Stimulated activated CD4-positive, alpha-beta T cell treated with anti-CD3 and anti-CD28 coated beads, Interleukin-2, amount 100 ng/mL, for 48 hours (primary cell): ENCODE data around the gene GJD4.

Experiments
- DNase-seq, 2 donors: peaks; one replicate each; pipeline ENCODE4 v3.0.0-alpha.2; 2020

The GJD4 gene

DNA sequence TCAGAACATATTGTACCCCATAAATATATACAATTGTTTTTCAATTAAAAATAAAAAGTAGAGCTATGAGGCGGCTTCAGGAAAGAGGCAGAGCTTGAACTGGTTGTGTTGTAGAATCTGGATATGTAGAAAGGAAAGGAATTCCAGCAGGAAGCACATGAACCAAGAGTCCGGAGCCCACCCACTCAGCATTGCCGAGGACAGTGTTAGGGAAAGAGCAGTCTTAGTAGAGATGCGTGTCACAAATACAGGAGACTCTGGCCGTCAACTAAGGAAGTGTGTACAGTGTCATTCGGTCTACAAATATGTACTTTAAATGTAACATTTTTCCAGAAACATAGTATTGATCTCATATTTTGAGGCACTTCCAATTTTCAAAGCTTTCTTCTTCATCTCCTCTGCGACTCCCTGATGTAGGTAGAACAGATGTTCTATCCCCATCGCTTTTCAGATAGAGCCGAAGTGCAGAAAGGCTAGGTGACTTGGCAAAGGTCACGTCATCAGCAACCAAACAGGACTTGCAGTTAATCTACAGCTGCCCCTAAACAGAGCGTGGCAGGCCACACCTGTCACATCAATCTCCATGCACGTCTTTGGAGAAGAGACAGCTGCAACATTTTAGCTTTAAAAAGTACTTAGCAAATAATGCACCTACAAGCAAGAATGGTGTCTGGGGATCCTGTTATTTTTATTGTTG lies 25.3 kb upstream of the GJD4 start:
- DNase-seq, result no peak

DNA sequence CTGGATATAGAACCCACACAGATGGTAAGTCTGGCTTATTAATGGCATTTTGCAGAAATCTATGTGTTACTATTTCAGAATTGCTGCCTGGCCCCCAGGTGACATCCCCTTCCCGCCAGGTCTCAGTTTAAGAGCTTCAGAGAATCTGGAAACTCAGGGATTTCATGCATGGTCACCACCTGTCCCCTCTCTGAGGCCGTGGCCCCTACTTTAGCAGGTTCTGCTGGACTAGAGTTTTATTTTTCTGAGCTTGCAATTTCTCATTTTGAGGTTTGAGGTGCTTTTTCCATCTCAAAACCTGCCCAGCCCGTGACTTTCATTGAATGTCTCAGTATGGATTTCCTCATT lies 24.7 kb upstream of the GJD4 start:
- DNase-seq, result no peak

DNA sequence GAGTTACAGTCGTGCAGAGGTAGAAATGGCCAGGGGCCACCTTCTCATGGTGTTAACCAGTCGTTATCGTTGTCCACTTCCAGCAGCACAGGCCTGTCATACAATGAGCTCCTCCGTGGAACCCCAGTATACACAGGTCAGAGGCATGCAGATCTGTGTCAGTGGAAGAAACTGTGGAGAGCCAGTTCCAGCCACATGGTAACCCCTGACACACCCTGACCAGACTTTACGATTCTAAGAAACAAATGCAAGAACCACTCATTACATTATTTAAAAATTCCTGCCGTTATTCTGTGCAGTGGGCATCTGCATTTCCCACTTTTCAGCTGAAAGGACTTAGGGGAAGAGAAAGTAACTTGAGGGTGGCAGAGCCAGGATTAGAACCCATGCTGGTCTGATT lies 23.5 kb upstream of the GJD4 start:
- no peak for DNase-seq

DNA sequence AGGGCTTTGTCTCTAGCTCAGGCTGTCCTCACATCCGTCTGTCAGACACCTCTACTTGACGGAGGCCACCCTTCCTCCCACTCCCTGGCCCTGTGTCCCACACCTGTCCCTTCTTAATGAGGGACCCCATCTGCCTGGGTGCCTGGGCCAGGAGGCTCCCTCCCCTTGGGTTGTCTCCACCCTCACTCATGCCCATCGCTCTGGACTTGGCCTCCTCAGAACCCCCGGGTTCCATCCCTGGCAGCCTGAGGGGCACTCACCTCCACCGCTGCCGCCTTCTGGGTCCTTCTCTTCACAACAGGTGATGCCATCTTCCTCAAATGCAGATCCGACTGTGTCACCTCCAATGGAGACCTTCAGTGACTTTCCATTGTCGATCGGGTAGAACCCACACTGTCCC lies 20.2 kb upstream of the GJD4 start:
- no peak for DNase-seq

DNA sequence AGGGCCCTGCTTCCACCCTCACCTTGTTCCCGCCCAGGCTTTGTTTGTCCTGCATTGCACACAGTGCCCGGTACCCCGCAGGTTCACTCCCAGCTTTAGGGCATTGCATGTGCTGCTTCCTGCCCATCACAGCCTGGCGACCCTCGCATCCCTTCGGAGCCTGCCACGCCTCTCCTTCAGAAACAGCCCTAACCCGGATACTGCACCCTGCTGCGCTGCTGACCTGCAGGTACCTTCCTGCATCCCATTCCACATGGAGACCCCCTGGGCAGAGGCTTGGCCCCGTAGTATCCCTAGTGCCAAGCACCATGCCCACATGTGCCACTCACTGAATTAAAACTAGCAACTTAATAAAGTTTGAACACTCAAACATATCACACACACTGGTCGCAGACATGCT lies 19.8 kb upstream of the GJD4 start:
- no peak for DNase-seq

DNA sequence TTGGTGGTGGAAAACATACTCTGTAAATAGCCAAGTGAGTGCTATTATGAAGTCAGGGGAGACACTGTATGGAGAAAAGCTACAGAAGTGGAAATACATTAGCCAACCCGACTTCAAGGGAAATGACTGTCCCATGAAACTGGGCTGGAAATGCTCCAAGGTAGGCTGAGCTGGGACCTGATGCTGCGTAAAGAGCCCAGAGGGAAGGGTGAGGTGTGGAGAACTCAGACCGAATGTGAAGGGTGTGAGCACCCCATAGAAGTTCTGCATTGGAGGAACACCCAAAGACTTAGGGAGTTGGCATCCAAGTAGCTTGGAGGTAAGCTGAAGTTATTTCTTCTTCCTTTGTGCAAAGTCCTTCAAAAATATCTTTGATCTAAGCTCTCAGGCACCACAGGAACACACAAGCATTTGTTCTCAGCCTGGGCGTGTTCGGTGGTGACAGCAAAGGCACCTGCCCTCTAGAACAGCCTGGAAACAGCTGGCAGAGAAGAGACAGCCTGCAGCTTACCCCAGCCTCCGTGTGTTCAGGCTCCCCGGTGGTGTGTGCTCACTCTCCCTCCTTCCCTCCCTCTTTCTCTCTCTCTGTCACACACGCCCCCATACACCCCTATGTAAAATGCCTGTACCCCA lies 19.1 kb upstream of the GJD4 start:
- no peak for DNase-seq

DNA sequence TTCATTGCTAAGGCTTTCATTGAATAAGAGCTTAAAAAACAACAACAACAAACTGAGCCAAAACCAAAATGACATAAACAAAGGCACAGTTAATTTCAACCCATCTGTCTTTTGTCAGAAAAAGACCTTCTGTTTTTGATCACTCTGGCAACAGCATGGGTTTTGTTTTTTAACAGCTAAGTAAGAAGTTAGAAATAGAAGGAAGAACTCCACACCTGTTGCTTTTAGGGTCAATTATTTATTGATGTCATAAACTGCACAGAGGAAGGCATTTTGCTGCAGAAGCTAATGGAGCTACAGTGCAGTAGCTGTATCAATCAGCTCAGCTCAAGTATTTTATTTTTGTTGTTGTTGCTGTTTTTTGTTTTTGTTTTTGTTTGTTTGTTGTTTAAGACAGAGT lies 16.3 kb upstream of the GJD4 start:
- no peak for DNase-seq

DNA sequence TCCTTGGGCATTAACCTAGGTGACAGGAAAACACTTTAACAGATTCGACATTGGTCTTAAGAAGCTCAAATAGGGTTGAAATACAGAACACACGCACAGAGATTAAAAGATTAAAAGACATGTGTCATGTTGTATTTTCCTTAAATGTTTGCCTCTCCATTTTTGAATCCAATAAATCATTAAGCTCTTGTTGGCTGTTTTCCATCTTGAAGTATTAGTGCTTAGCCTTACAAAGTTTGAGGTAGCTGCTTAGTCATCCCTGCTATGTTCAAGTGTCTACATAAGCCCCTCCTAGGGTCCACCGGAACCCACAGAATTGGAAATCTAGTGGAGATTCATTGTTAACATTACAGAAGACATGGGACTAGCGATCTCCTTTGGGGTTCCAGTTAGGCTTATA lies 12.7 kb upstream of the GJD4 start:
- no peak for DNase-seq

DNA sequence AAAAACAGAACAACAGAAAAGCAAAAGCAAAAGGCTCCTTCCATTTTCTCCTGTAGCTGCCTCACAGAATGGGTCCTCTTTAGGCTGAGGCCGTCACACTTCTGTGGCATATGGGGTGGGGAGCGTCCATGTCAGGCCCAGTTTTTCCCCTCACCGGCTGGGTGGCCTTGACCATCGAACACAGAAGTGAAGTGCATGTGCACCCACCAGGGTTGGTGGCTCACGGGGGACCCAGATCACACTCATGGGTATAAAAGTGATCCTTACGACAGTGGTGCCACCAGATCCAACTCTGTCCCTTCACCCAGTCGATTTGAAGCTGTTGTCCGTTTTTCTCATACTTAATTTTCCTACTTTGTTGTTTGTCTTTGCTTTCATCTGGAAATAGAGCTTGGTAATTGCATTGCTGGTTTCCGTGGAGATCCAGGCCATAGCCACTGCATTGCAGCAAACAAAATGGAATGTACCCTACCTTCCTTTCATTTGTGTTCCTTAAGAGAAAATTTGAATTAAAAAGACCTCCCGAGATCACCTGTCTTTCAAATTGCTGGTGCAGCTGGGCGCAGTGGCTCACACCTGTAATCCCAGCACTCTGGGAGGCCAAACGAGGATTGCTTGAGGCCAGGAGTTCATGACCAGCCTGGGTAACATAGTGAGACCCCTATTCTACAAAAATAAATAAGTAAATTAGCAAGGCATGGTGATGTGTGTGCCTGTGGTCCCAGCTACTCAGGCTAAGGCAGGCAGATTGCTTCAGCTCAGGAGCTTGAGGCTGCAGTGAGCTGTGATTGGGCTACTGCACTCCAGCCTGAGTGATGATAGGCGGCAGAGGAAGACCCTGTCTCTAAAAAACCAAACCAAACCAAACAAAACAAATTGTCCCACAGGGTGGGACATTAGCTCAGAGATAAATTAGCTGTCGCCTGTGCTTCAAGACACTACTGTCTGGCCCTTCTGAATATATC lies 10.7 kb upstream of the GJD4 start:
- no peak for DNase-seq

DNA sequence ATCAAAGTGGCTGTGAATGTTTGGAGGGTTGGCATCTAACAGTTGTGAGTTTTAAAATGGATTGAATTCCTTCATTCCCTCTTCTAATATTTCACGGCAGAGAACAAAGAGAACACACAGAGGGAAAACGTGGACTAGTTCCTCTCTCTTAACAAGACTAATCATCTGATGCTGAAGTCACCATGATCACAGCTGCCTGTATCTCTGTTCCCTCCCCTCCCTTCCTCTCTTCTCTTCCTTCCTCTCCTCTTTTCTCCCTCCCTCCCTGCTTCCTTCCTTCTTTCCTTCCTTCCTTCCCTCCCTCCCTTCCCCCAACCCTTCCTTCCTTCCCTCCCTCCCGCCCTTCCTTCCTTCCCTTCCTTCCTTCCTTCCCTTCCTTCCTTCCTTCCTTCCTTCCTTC lies 10.0 kb upstream of the GJD4 start:
- DNase-seq, result no peak

DNA sequence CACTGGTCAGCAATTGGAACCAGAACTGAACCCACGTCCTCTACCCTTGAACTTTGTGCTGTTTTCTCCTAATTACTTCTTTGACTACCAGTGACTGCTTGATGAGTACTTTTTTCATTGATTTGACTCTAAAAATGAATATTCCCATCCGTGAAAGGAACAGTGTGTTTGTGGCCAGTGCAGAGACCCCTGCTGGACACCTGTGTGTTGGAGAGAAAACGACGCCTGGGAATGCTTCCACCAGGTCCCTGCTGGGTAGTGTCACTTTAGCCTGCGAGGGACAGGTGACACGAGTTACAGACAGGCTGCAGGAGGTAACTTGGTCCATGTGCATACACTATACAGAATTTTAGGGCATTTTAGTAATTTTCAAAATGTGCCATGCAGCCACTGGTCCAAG lies 6.8 kb upstream of the GJD4 start:
- no peak for DNase-seq

DNA sequence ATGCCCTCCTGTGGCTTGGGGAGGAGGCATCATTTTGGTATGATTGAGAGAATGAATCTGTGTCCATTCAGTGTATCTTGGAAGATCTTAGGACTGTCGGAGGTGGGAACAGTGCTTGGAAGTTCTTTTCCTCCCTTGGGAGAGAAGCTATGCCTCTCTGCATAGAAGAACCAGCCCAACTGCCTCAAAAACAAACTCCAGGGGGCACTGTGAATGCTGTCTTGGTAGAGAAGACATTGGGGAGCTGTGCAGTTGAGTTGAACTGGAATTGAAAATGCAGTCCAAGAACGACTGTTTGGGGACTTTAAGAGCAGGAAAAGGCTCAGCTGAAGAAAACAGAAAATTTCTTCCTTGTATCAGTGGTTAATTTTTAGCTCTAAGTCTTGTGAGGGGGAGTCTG lies 4.9 kb upstream of the GJD4 start:
- DNase-seq, result no peak

DNA sequence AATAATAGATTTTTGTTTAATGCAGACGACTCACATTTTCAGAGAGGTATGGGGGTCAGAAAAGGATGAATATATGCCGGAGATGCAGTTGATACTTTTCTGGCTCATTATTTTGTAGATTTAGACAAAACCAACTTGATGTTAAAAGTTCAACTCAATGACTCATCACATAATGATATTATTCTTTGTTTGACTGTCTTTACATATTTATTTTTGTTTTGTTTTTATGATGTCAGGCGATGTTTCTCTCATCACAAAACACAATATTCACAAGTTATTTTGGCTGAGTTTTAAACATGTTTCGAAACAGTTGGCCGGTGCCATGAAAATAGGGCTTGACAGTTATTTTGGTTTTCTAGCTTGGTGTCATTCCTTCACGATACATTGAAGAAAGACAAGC lies 1.3 kb downstream of the GJD4 start:
- no peak for DNase-seq

DNA sequence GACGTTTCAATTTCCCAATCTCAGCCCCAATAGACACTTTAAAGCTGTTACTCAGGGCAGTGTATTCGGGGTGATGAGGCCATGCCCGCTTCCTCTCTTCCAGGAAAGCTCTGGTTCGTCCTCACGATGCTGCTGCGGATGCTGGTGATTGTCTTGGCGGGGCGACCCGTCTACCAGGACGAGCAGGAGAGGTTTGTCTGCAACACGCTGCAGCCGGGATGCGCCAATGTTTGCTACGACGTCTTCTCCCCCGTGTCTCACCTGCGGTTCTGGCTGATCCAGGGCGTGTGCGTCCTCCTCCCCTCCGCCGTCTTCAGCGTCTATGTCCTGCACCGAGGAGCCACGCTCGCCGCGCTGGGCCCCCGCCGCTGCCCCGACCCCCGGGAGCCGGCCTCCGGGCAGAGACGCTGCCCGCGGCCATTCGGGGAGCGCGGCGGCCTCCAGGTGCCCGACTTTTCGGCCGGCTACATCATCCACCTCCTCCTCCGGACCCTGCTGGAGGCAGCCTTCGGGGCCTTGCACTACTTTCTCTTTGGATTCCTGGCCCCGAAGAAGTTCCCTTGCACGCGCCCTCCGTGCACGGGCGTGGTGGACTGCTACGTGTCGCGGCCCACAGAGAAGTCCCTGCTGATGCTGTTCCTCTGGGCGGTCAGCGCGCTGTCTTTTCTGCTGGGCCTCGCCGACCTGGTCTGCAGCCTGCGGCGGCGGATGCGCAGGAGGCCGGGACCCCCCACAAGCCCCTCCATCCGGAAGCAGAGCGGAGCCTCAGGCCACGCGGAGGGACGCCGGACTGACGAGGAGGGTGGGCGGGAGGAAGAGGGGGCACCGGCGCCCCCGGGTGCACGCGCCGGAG lies 2.6 kb downstream of the GJD4 start:
- no peak for DNase-seq

DNA sequence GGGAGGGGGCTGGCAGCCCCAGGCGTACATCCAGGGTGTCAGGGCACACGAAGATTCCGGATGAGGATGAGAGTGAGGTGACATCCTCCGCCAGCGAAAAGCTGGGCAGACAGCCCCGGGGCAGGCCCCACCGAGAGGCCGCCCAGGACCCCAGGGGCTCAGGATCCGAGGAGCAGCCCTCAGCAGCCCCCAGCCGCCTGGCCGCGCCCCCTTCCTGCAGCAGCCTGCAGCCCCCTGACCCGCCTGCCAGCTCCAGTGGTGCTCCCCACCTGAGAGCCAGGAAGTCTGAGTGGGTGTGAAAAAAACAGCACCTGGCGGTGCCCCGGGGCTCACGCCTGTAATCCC lies 3.2 kb downstream of the GJD4 start:
- DNase-seq, result no peak

DNA sequence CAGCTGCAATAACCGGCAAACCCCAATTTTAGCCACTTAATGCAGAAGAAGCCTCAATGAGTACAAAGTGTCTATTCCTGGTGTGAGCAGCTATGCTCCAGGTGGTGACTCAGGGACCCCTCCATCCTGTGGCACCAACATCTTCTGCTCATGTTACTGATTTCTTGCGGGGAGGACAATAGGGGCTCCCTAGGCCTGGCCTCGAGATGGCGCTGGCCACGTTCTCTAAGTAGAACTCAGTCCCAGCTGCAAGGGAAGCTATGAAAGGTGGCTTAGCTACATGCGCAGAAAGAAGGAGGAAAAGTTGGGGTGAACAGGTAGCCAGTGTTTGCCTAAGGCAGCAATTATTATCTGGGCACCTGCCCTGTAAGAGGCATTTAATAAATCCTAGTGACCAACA lies 6.6 kb downstream of the GJD4 start:
- no peak for DNase-seq

DNA sequence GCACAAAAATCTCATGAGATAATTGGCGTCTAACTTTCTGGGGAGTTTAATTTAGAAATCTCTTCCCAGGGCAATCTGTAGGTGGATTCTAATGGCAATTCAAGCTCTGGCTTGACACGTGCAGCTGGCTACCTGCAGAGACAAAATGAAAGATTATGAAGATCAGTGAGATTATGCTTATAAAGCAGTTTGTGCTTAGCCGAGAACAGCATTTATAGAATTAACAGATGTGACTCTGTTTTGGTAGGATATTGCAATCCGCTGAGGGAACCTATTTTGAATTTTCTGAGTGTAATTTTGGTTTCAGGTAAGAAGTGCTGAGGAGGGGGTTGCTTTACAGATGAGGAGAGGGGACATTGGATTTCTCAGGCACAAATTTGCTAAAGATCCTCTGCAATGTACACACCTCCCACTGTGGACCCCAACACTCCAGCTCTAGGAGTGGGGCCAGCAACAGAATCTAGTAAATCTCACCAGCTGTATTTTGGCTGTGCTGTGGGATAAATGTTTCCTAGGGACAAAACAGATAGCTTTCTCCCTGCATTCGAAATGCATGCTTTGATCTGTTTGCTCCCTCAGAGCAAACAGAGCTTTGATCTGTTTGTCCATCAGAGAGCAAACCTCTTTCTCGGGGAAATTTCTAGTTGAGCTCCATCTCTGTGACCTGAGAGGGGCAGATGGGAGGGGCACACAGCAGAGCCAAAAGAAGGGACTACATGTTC lies 7.4 kb downstream of the GJD4 start:
- no peak for DNase-seq

DNA sequence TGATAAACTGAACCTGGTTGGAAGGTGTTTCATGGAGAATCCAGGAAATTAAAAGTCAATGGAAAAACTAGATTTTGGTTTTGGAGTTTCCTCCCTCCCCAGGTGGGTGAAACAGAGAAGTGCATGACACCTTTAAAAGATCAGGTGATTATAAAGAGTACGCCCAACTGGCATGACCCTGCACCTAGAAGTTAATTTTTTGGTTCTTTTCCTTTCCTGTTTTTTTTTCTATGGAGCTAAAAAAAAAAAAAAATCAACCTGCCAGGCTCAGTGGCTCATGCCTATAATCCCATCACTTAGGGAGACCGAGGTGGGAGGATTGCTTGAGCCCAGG lies 7.9 kb downstream of the GJD4 start:
- no peak for DNase-seq

DNA sequence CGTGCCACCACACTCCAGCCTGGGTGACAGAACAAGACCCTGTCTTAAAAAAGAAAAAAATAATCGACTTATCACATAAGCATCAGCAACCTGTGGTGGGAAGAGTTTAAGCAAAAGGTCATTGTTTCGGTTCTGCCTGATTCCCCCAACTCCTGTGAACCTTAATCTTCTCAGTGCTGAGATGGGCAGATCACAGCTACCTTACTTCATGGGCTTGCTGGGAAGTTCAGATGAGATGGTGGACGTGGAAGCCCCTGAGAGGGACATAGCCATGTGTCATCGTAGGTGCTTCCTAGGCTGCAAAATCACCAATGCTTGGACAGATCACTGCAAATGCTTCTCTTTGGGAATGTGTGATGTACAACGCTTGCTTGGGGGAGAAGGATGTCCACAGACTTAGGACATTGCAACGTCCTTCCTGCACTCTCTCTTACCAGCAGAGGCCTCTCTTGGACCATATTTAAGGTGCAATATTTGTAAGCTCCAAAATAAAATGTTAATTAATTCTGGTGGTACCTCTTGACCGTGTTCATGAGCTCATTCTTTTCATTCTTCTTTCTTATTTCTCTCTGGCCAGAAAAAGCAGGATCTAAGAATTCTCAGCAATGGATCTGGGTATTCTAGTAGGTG lies 8.6 kb downstream of the GJD4 start:
- no peak for DNase-seq

DNA sequence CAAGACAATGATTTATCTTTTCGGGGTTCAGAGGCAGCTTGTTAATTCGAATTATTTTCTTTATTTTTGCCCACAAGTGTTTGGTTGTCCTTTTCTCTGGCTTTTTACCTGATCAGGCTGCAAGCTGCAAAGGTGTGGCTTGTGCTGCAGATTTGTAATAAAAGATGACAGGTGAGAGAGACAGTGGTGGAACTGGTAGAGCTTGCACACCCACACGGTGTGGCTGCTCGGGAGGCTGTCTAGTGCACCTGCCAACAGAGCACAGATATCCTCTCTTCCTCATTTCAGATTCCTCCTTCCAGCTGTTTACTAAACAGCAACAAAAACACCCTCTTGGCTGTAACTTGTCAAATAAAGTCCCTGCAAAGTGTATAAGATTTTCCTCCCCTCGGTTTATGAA lies 9.2 kb downstream of the GJD4 start:
- DNase-seq, result no peak

DNA sequence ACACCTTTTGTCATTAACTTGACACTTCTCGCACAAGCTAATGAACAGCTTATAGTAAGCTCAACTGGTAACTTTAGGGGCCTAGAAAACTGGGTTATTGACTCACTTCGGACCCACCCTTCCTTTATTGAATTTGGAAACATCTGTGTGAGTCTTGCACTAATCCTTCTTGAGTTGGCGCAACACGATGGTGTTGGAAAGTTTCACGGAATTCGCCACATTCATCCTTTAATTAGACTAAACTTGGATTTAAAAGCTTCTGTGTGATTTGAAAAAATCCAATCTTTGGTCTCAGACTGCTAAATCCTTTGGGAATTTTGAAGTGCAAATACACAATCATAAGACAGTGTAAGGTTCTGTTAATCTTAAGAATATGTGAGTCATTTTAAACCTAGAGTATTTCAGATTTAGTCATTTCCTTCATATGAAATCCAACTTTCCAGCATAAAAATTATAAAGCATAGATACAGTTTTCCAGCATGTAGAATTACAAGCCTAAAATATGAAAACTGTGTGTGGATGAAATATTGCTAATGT lies 21.9 kb downstream of the GJD4 start:
- no peak for DNase-seq

DNA sequence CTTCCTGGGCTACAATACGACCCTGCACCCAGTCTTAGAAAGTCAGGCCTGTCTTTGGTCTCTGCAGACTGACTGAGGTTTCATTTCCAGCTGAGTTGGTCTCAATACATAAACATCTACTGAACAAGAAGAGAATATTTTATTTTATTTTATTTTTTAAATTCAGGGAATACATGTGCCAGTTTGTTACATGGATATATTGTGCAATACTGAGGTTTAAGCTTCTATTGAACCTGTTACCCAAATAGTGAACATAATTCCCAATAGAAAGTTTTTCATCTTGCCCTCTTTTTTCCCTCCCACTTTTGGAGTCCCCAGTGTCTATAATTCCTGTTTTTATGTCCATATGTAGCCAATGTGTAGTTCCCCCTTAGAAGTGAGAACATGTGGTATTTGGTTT lies 26.3 kb downstream of the GJD4 start:
- no peak for DNase-seq
